Fibroblast of gingiva (primary cell): Measurements from ENCODE around the gene GLMN.
"Not testable (repeated sequence)": the region's sequence is repeated elsewhere in the genome, so short reads cannot be mapped to it uniquely, and the experiment has no call there.

Experiments used
- DNase-seq: peaks from one replicate; pipeline ENCODE4 v3.0.0-alpha.2; 2011; ENCODE audit warnings: low read depth

GLMN gene

DNA sequence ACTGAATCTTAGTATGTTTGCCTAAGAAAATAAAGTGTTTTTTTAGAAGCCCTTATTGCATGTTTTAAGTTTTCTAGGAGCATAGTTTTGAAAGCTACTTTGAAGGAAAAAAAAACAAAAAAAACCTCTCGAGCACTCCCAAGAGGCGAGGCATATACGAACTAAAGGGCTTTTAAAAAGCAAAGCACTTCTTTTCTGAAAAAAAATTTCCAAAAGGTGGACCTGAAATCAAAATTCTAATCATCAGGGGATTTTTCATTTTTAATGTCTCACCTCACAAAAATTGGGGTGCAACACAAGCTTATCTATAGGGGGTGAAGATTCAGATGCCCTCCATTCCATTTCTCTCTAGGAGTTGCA is 594 bp downstream of the GLMN start:
- no peak for DNase-seq

DNA sequence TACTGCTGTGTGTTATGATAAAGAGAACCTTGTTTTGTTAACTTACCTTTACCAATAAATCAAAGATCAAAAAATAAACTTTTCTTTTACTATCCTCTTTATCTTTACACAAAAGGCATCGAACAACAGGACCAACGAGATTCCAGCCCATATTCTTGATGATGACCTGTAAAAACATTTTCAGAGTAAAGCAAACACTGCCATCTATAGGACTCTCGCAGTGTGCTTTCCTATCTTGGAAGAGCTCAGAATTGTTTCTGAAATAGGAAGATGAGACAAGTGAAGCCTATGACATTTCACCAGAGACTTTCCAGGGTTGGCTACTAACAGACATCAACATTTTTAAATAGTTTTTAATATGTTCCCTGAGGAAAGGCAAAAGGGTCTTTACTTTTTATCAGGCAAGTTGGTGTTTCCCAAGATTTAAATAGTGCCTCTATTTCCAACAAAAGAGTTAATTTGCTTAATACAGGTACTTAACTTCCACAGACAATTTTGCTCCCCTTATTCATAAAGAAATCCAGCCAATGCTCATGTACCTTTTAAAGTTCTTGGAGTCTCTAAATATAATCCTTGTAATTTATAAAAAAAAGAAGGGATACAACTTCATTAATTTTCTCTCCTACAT is 7.3 kb downstream of the GLMN start:
- peak; percentile 56 for DNase-seq

DNA sequence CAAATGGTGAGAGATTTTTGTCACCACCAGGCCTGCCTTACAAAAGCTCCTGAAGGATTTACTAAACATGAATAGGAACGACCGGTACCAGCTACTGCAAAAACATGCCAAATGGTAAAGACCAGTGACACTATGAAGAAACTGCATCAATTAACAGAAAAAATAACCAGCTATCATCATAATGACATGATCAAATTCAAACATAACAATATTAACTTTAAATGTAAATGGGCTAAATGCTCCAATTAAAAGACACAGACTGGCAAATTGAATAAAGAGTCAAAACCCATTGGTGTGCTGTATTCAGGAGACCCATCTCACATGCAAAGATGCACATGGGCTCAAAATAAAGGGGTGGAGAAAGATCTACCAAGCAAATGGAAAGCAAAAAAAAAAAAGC is 17.4 kb downstream of the GLMN start:
- DNase-seq = not testable (repeated sequence)

DNA sequence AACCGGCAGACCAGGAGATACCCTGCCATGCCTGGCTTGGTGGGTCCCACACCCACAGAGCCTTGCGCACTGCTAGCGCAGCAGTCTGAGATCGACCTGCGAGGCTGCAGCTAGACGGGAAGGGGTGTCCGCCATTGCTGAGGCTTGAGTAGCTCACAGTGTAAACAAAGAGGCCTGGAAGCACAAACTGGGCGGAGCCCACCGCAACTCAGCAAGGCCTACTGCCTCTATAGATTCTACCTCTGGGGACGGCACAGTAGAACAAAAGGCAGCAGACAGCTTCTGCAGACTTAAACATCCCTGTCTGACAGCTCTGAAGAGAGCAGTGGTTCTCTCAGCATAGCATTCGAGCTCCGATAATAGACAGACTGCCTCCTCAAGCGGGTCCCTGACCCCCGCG is 19.0 kb downstream of the GLMN start:
- DNase-seq = not testable (repeated sequence)

DNA sequence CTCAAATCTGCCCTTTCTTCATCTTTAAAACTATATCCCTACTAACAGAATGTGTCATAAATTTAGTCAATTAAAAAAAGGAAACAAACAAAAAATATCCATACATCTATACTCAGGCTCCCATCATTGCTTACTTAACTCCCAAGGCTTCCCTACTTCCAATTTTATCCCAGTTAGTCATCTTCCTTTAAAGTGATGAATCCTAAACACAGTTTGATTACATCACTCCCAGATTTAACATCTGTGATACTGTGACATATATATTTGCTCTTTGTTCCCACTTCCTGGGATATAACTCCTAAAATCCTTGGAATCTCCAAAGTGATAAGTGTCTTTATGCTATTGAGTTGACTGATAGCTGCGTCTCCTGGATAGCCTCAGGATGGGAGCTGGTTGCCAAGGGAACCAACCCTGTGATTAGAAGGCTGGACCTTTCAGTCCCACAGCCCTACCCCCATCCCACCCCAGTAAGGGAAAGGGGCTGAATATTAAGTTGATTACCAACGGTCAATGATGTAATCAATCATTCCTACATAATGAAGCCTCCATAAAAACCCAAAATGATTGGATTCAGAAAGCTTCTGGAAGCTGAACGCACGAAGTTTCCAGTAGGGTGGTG is 21.6 kb downstream of the GLMN start:
- DNase-seq = no peak

DNA sequence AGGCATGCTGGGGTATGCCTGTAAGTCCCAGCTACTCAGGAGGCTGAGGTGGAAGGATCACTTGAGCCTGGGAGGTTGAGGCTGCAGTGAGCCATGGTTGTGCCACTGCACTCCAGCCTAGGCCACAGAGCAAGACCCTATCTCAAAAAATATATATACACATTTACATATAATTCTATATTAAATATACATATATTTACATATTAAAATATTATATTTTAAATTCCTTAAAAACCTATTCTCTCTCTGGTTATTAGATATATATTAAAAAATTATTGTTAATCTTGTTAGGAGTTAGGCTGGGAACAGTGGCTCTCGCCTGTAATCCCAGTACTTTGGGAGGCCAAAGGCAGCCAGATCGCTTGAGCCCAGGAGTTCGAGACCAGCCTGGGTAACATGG is 22.7 kb downstream of the GLMN start:
- DNase-seq = no peak

DNA sequence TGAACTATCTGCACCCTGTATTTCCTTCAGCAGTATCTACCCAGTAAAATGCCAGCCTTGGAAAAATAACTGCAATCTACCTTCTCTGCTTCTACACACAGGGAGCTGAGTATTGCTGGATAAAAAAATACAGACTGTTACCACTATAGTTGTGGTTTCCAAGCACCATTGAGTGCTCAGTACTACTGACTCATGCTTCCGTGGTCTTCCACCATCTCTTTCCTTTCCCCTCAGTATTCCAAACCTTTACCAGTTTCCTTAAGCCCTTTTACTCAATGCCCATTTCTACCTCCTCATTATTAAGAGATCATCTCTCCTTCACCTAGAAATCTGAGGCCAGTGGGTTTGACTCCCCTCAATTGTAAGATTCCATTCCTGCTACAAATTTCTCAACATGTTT is 23.8 kb downstream of the GLMN start:
- DNase-seq = no peak

DNA sequence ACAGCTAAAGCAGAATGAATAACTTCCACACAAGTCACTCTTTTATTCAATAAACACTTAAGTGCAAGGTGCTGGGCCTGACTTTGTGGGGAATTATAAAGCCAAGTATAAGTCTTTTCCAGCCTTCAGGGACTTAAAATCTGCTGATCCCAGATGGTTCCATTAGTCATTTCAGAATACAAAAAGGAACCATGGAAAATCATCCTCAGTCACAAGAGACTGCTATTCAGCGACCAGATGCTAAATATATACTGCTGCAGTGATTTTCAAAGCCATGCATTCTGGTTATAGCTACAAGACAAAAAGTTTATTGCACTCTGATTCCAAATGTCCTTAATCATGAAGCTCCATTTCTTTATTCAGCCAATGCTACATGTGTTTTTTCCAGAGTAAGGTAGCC is 25.7 kb downstream of the GLMN start:
- no peak for DNase-seq

DNA sequence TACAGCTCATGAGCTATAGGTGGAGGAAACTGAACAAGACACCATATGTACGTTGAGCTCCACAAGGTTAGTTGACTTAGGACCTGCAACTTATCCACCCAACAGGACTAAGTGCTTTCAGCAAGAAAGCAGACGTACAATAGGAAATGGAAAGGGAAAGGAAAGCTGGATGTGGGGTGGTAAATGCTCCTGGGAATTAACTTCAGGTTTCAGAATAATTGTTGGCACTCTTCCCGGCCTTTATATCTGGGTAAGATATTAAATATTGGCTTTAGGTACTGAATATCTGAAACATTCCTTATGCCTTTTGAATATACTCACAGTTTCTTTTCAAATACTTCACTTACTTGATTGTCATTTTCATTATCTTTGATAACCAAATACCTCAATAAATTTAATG is 36.3 kb downstream of the GLMN start:
- no peak for DNase-seq

DNA sequence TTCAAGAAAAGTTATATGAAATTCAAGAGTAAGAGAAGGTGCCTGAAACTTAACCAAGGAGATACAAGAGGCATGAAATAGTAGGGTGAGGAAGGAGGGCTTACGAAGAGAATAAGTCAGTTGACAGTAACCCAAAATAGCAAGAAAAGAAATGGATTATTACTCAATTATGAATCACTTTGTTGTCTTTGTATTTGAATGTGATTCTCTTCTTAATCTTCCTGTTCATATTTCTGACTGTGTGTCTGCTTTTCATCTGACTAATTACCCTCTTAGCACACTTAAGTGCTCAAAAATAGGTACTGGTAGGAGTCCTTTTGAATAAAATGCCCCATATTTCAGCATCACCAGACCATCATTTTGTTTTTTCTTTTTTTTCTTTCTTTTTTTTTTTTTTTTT is 39.4 kb downstream of the GLMN start:
- peak; percentile 1 for DNase-seq

DNA sequence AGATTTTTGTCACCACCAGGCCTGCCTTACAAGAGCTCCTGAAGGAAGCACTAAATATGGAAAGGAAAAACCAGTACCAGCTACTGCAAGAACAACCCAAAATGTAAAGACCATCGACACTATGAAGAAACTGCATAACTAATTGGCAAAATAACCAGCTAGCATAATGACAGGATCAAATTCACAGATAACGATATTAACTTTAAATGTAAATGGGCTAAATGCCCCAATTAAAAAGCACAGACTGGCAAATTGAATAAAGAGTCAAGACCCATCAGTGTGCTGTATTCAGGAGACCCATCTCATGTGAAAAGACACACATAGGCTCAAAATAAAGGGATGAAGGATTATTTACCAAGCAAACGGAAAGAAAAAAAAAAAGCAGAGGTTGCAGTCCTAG is 44.1 kb downstream of the GLMN start:
- not testable (repeated sequence) for DNase-seq

DNA sequence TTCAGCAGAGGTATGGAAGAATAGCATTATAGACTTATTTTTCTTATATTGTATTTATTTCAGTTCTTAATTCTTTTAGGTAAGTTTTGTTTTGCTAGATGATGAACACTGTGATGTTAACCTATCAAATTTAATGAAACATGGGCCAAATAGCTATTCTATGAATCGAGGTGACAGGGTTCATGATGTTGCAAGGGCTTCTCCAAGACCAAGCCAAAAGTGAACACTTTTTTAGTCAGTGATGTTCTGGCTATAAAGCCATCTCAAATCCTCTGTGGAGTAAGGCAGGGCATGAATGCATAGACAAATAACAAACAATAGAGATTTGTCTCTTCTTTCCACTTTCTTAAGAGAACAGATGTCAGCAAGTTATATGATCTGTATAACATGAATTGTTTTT is 54.4 kb downstream of the GLMN start:
- DNase-seq = peak; percentile 12

DNA sequence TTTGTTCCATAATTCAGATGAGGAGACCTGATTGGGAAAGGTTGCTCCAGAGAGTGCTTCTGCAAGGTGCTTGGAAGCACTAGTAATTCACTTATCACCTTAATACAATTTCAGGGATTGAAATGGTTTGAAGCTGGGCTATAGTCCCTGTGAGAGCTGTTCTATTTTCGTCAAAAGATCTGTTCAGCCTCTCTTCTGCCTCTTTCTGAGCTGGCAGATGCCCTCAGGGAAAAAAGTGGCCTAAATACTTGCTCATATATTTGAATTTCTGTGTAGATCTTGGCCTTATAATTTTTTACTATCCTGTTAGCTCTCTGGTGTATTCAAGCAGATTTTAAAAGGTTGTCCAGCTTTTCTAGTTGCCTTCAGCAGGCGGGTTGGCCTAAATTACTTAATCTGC is 58.8 kb downstream of the GLMN start:
- no peak for DNase-seq

DNA sequence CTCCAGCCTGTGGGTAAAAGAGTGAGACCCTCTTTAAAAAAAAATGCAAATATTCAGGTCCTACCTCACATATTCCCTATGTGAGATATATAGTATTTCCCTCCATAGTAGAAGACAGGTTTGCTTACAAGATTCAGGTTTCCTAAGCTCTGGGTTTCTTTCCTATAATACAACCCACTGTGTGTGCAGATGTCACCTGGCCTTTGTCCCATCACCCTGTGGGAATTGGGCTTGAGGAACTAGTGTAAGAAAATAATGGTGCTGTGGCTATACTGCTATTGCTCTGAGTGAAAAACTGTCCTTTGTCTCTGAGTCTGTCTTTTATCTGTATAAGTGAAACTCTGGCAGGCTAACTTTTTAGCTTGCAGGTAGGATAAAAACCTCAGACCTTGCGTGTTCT is 68.1 kb downstream of the GLMN start:
- DNase-seq = no peak

DNA sequence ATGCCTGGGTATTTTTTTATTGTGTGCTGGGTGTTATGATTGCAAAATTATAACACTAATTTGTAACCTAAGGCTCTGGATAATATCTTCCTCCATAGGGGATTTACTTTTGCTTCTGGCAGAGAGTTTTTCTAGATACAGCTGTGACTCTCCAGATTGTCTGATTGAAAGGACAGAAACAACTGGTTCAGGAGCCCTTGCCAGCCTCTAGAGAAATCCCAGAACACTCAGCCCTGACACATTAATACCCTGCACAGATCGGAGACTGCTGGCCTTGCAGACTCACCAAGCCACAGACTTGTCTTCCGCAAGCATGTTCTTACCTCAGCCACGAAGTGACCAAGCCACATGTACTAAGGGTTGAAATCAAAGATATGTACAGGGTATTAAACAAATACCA is 70.4 kb downstream of the GLMN start:
- DNase-seq = no peak

DNA sequence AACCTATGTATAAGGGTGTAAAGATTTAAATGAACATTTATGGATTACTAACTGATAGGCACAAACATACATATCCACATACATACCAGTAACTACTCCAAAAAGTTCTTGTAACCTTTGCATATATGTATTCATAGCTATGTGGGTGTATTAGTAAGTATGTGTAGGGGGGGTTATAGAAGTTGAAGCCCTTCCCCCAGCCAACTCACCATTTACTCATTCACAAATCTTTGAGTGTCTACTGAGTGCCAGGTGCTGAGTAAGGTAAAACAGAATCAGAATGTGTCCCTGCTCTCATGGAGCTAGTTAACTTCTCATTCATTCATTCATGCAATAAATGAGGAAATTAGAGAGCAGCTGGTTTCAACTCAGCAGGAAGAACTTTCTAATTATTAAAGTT is 79.8 kb downstream of the GLMN start:
- DNase-seq = no peak

DNA sequence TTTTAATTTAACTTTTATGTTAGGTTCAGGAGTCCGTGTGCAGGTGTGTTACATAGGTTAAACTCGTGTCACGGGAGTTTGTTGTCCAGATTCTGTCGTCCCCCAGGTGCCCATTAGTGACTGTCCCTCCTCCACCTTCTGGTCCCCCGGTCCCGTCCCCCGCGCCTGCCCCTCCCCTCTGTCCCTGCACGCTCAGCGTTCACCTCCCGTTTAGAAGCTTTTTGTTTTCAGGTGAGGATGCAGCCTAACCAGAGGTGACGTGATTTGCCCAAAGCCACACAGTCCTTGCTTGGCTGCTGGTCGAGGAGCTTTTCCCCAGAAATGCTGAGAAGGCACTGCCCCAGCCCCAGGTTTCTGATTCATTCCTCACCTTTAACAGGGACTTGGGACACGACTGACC is 80.2 kb downstream of the GLMN start:
- no peak for DNase-seq

DNA sequence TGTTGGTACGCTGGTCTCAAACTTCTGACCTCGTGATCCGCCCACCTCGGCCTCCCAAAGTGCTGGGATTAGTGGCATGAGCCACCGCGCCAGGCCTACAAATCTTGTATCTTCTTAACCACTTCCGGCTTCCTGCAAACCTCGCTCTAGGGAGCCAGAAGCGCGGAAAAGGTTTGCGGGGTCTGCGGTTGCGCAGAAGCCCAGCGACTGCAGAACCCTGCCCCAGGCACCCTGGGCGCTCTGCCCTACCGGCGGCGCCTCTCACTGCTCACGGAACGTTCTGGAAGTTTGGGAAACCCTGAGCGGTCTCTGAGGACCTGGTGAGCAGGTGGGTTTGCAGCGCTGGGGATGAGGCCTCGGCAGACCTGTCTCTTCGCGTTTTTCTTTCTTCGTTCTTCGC is 81.1 kb downstream of the GLMN start, which contains the start of gene C1orf146:
C1orf146 (plus strand) TSS at position 195 of the 400 bp plus-strand sequence. CDS start 13,506 bp downstream, outside the sequence.
- no peak for DNase-seq

DNA sequence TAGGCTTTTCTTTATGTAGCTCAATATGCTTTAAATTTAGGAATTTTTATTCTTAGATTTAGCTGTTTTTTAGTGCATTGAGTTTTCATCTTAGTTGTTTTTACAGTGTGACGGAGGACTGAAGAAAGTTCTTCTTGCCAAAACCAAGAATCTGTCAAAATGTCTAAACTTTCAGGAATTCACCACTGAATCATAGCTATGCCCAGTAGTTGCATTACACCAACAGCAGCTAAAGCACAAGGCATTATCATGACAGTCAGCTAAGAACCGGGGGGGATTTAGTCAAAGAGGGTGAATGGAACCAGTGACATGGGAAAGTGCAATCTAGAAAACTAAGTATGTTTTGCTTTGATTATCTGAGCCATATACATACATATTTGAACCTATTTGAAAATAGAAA is 87.6 kb downstream of the GLMN start:
- peak; percentile 55 for DNase-seq

DNA sequence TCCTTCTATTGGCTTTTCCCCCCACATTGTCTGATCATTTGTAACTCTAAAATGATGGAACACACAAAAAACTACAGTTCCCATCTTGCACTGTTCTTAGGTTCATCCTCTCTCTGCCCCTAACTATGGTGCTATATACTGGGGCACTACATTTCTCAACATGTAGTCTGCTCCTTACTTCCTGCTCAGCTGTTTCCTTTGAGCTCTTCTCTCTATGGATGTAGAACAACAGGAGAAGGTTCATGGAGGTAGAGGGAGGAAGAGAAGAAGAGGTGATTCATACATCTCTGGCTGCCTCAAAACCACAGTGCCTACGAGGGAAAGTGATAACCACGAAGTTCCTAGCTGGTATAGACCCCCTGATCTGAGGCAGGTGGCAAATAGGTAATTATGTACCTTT is 88.1 kb downstream of the GLMN start:
- no peak for DNase-seq

DNA sequence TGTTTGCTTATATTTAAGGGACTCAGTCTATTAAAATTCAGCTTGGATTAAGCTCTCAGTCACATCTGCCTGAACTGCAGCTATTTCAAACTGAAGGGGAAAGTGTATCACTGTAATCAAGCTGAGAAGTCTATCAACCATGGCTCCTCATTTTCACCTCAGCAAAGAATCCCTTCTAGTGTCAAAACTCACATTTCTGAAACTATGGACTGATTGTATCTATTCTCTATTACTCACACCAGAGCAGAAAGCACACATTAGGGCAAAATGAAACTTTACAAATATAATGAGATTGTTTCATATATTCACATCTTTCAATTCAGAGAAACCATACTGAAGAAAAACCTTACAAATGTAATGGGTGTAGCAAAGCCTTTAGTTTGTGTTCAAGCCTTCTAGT is 95.7 kb downstream of the GLMN start:
- DNase-seq = no peak

DNA sequence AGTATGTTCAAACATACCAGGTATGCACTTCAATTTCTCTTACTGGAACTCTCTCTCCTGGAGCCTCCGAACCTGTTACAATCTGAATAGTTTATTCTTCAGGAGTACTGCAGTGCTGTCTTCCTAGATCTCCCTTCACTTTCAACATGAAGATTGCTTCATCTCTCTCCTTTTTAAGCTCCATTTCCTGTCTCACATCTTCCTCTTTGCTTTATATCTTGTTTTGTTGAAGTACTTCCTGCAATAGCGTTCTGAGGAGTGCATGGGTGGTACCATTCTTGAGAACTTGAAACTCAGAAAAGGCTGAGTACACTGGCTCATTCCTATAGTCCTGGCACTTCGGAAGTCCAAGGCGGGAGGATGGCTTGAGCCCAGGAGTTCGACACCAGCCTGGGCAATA is 96.8 kb downstream of the GLMN start:
- DNase-seq = no peak
